EH (cell line): ENCODE data around the gene PTTG2.
A peak's percentile ranks its signal among the peaks of the same experiment; 100 is the strongest.
"Not testable (repeated sequence)": the region's sequence is repeated elsewhere in the genome, so short reads cannot be mapped to it uniquely, and the experiment has no call there.

Experiments used
- DNase-seq: peaks from one replicate; pipeline ENCODE4 v3.0.0-alpha.2; 2015; ENCODE audit warnings: low read depth

The PTTG2 gene

GRCh38 chr4:37960098-37960497 is at the start of gene PTTG2:
Gene PTTG2, plus strand, starts transcription at chr4:37960398. Its CDS starts 37 bp downstream, at chr4:37960435.
- no peak for DNase-seq

GRCh38 chr4:37914539-37914938 is 45.7 kb upstream of the PTTG2 start:
- DNase-seq = no peak

- DNase-seq = no peak
Measured at GRCh38 chr4:37917388-37917787, 42.8 kb upstream of the PTTG2 start.

- no peak for DNase-seq
Measured at GRCh38 chr4:37918653-37919052, 41.5 kb upstream of the PTTG2 start.

GRCh38 chr4:37922328-37922727 is 37.9 kb upstream of the PTTG2 start:
- DNase-seq = no peak

GRCh38 chr4:37923089-37923488 is 37.1 kb upstream of the PTTG2 start:
- not testable (repeated sequence) for DNase-seq

GRCh38 chr4:37924946-37925345 is 35.3 kb upstream of the PTTG2 start:
- DNase-seq = no peak

- DNase-seq = no peak
Measured at GRCh38 chr4:37927434-37927833, 32.8 kb upstream of the PTTG2 start.

GRCh38 chr4:37928426-37929416 is 31.5 kb upstream of the PTTG2 start:
- DNase-seq = peak; percentile 46

GRCh38 chr4:37934096-37934495 is 26.1 kb upstream of the PTTG2 start:
- DNase-seq = no peak

- no peak for DNase-seq
Measured at GRCh38 chr4:37934609-37935008, 25.6 kb upstream of the PTTG2 start.

- DNase-seq = no peak
Measured at GRCh38 chr4:37935026-37935425, 25.2 kb upstream of the PTTG2 start.

GRCh38 chr4:37936889-37937498 is 23.2 kb upstream of the PTTG2 start:
- DNase-seq = peak; percentile 15

GRCh38 chr4:37938208-37938607 is 22.0 kb upstream of the PTTG2 start:
- no peak for DNase-seq

GRCh38 chr4:37946503-37947179 is 13.6 kb upstream of the PTTG2 start:
- no peak for DNase-seq

- no peak for DNase-seq
Measured at GRCh38 chr4:37948542-37948941, 11.7 kb upstream of the PTTG2 start.

- DNase-seq = no peak
Measured at GRCh38 chr4:37949636-37950426, 10.4 kb upstream of the PTTG2 start.

- no peak for DNase-seq
Measured at GRCh38 chr4:37951461-37952352, 8.5 kb upstream of the PTTG2 start.

GRCh38 chr4:37953156-37953555 is 7.0 kb upstream of the PTTG2 start:
- no peak for DNase-seq

GRCh38 chr4:37953620-37954293 is 6.4 kb upstream of the PTTG2 start:
- DNase-seq = peak; percentile 90
